Upper lobe of left lung (tissue), 4 donors: ENCODE measurements around the gene SFXN4.
"Not testable (repeated sequence)": the region's sequence is repeated elsewhere in the genome, so short reads cannot be mapped to it uniquely, and the experiment has no call there.

Source experiments
- CTCF ChIP-seq, 6 experiments: fragments of 450-650 bp in 4 of 6; fragments of 200-600 bp in 2 of 6; sonication (generic) in 2 of 6; IDR thresholded peaks; one replicate each; pipeline ENCODE4 v1.5.1; 2016 to 2019; ENCODE audit warnings: antibody characterized with exemption in 6 of 6
- POLR2AphosphoS5 ChIP-seq, 2 donors: sonication (generic); formaldehyde crosslinking; IDR thresholded peaks; one replicate each; pipeline ENCODE4 v1.5.1; 2017; ENCODE audit warnings: antibody characterized with exemption in 2 of 2

GRCh38 chr10:119151601-119152000, 13.9 kb downstream of the SFXN4 start:
- TF ChIP-seq POLR2AphosphoS5, CTCF (IDR thresholded peaks at IDR 0.05): not testable (repeated sequence)
